Measurements from ENCODE around the gene UMODL1. TPM values are rescaled to one million over a fixed set of nuclear protein-coding genes. Genes with fewer than 3 reads are reported as not detected.
A peak's percentile ranks its signal among the peaks of the same experiment; 100 is the strongest.

UMODL1 gene, protein sequence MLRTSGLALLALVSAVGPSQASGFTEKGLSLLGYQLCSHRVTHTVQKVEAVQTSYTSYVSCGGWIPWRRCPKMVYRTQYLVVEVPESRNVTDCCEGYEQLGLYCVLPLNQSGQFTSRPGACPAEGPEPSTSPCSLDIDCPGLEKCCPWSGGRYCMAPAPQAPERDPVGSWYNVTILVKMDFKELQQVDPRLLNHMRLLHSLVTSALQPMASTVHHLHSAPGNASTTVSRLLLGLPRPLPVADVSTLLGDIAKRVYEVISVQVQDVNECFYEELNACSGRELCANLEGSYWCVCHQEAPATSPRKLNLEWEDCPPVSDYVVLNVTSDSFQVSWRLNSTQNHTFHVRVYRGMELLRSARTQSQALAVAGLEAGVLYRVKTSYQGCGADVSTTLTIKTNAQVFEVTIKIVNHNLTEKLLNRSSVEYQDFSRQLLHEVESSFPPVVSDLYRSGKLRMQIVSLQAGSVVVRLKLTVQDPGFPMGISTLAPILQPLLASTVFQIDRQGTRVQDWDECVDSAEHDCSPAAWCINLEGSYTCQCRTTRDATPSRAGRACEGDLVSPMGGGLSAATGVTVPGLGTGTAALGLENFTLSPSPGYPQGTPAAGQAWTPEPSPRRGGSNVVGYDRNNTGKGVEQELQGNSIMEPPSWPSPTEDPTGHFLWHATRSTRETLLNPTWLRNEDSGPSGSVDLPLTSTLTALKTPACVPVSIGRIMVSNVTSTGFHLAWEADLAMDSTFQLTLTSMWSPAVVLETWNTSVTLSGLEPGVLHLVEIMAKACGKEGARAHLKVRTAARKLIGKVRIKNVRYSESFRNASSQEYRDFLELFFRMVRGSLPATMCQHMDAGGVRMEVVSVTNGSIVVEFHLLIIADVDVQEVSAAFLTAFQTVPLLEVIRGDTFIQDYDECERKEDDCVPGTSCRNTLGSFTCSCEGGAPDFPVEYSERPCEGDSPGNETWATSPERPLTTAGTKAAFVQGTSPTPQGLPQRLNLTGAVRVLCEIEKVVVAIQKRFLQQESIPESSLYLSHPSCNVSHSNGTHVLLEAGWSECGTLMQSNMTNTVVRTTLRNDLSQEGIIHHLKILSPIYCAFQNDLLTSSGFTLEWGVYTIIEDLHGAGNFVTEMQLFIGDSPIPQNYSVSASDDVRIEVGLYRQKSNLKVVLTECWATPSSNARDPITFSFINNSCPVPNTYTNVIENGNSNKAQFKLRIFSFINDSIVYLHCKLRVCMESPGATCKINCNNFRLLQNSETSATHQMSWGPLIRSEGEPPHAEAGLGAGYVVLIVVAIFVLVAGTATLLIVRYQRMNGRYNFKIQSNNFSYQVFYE
- 0.67 TPM for polyA plus RNA-seq
- long read RNA-seq, donor 1, result 0 reads
- long read RNA-seq, donor 2, result 0 reads
- long read RNA-seq, donor 3, result 0 reads
- long read RNA-seq, donor 4, result 0 reads
- long read RNA-seq, donor 5, result 0 reads
- long read RNA-seq, donor 6, result 0 reads
- long read RNA-seq, donor 7, result 0 reads
- long read RNA-seq, donor 8, result 0 reads
- long read RNA-seq, donor 9, result 0 reads
- long read RNA-seq, donor 10, result 0 reads
- long read RNA-seq, donor 11, result 0 reads

- H3K9me3 ChIP-seq (ENCODE audit: control insufficient read depth, low read depth, low read length), result peaks cover 2% of the 10 kb centered on the region
- H3K4me3 ChIP-seq (ENCODE audit: low read length), result no peak within 1 kb of the TSS
- peaks cover 3% of the 10 kb centered on the region for H3K4me1 ChIP-seq (ENCODE audit: control insufficient read depth, insufficient read depth, low read length)
- no peak for DNase-seq
- no CpG with 5 or more reads among the region's 13 CpGs for WGBS (ENCODE audit: insufficient coverage, low lambda C conversion rate)
- no peak within 1 kb of the TSS for H3K27ac ChIP-seq (ENCODE audit: low read length)
- H3K27me3 ChIP-seq (ENCODE audit: control insufficient read depth, insufficient read depth, low read length), result peaks cover 2% of the 10 kb centered on the region
- H3K36me3 ChIP-seq (ENCODE audit: control insufficient read depth, insufficient read depth, low read length), result no peaks in the 10 kb centered on the region
These were observed at the start of gene UMODL1 for GRCh38 chr21:42071146-42071737. TSS of gene UMODL1 (plus strand) at chr21:42071317. CDS start at chr21:42071317, 0 bp downstream.

DNA sequence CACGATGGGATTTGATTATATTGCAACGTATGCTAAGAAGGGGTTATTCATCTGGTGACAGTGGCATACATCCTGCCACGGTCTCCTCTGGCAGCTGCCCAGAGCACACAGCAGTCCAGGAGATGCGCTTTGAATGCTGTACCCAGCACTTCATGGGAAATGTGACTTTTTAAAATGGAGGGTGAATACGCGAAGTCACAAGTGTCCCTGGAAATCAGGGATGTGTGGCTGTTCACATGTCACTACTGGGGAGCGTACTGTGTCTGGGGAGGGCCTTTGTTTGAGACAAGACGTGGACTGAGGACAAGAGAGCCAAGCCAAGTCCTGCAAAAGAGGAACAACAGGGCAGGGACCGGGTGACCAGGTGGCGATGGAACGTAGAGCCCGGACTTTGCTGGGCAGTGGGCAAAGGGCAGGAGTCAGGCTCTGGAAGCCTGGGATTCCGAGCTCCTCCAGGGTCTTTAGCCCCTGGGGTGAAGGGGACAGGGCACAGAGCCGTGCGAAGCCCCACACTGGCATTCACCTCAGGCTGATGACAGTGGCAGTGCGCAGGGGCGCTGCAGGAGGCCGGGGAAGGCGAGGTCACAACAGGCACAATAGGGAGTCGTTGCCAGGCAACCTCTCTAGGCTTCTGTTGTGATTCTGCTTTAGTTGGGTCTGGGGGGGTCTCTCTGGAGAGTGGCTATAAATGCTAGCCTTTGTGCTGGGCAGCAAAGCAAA lies 49.6 kb upstream of the UMODL1 start:
- no peaks in the 10 kb centered on the region for H3K36me3 ChIP-seq (ENCODE audit: control insufficient read depth, insufficient read depth, low read length)
- peak in 1 of 2 donors; percentile 32 for DNase-seq
- no CpG with 5 or more reads among the region's 20 CpGs for WGBS (ENCODE audit: insufficient coverage, low lambda C conversion rate)

DNA sequence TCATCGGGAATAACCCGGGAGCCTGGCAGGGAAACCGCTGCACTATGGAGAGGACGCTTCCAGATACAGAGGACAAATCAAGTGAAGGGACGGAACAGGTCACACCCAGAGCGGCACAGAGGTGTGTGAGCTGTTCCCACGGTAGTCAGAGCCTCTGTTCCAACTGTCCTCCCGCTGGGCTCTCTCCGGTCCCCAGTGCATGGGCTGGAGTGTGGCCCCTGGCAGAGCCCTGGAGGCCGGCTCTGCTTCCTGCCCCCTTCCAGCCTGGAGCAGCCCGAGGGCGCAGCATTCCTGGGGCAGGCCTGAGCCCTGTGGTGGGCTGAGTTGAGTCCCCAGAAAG lies 49.1 kb upstream of the UMODL1 start:
- no peak overlapping the region for H3K4me3 ChIP-seq (ENCODE audit: low read length)
- H3K27ac ChIP-seq (ENCODE audit: low read length), result no peak overlapping the region
- no peak for DNase-seq
- H3K27me3 ChIP-seq (ENCODE audit: control insufficient read depth, insufficient read depth, low read length), result peaks cover 9% of the 10 kb centered on the region
- peaks cover 4% of the 10 kb centered on the region for H3K4me1 ChIP-seq (ENCODE audit: control insufficient read depth, insufficient read depth, low read length)
- no CpG with 5 or more reads among the region's 12 CpGs for WGBS (ENCODE audit: insufficient coverage, low lambda C conversion rate)
- H3K36me3 ChIP-seq (ENCODE audit: control insufficient read depth, insufficient read depth, low read length), result no peaks in the 10 kb centered on the region
- peaks cover 4% of the 10 kb centered on the region for H3K9me3 ChIP-seq (ENCODE audit: control insufficient read depth, low read depth, low read length)

More for the DNA sequence above, 49.6 kb upstream of the UMODL1 start:
- no peak overlapping the region for H3K27ac ChIP-seq (ENCODE audit: low read length)
- peaks cover 4% of the 10 kb centered on the region for H3K4me1 ChIP-seq (ENCODE audit: control insufficient read depth, insufficient read depth, low read length)
- H3K9me3 ChIP-seq (ENCODE audit: control insufficient read depth, low read depth, low read length), result no peaks in the 10 kb centered on the region
- peaks cover 9% of the 10 kb centered on the region for H3K27me3 ChIP-seq (ENCODE audit: control insufficient read depth, insufficient read depth, low read length)
- no peak overlapping the region for H3K4me3 ChIP-seq (ENCODE audit: low read length)

GRCh38 chr21:42022906-42023305 lies 48.2 kb upstream of the UMODL1 start:
- Histone ChIP-seq H3K27me3 (ENCODE audit: control insufficient read depth, insufficient read depth, low read length) (peaks cover 9% of the 10 kb centered on the region), H3K4me3 (ENCODE audit: low read length) (no peak overlapping the region), H3K9me3 (ENCODE audit: control insufficient read depth, low read depth, low read length) (peaks cover 6% of the 10 kb centered on the region), H3K36me3 (ENCODE audit: control insufficient read depth, insufficient read depth, low read length) (no peaks in the 10 kb centered on the region), H3K27ac (ENCODE audit: low read length) (no peak overlapping the region), H3K4me1 (ENCODE audit: control insufficient read depth, insufficient read depth, low read length) (peaks cover 4% of the 10 kb centered on the region)
- WGBS (ENCODE audit: insufficient coverage, low lambda C conversion rate), result no CpG with 5 or more reads among the region's 11 CpGs
- no peak for DNase-seq

DNA sequence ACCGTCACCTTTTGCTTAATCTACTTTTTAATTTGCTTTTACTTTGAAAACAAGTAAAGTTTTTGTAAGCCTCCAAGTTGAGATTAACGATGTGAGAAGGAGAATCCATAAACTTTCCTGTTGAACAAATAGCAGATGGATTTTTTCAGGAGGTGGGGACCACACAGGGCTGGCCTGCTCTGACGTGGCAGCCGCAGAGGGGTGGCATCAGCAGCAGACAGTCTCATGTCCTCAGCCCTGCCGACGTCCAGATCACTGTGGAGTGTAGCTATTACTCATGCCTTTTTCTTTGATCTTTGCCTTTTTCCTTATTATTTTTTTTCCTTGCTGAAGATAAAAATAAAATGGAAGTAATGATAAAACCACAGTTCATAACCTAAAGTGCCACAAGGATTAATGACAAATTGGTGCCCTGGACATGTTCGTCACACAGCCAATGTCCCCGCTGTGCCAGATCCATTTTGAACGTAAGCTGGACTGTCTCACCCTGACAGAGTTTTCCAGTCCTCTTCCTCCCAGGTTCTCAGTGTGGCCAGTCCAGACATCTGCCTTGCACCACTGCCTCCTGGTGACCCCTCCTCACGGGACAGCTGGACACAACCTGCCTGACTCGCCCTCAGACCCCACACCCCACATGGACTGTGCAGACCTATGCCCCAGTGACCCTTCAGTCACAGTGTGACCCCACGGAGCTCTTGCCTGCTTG lies 45.6 kb upstream of the UMODL1 start:
- 69% methylated on average over 3 of the region's 12 CpGs for WGBS (ENCODE audit: insufficient coverage, low lambda C conversion rate)
- Histone ChIP-seq H3K4me3 (ENCODE audit: low read length) (no peak overlapping the region), H3K9me3 (ENCODE audit: control insufficient read depth, low read depth, low read length) (peaks cover 6% of the 10 kb centered on the region), H3K27me3 (ENCODE audit: control insufficient read depth, insufficient read depth, low read length) (peaks cover 9% of the 10 kb centered on the region), H3K36me3 (ENCODE audit: control insufficient read depth, insufficient read depth, low read length) (no peaks in the 10 kb centered on the region), H3K27ac (ENCODE audit: low read length) (no peak overlapping the region), H3K4me1 (ENCODE audit: control insufficient read depth, insufficient read depth, low read length) (peaks cover 15% of the 10 kb centered on the region)
- DNase-seq, result no peak

DNA sequence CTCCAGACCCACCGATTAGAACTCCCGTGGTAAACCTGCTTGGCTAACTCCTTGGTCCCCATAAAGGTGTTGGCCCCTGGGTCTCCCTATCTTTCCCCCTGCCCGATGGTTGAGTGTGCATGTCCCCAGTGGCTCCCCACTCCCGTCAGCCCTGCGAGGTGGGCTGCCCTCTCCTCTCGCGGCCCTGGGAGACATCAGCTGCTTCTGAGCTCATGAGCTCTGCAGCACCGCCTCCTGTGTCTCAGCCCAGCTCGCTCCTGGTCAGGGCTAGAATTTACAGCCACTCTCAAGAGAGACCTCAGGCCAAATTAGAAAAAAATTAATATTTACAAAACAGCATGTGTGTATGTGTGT lies 45.1 kb upstream of the UMODL1 start:
- H3K4me3 ChIP-seq (ENCODE audit: low read length), result no peak overlapping the region
- H3K27me3 ChIP-seq (ENCODE audit: control insufficient read depth, insufficient read depth, low read length), result peaks cover 6% of the 10 kb centered on the region
- no peak overlapping the region for H3K27ac ChIP-seq (ENCODE audit: low read length)
- H3K36me3 ChIP-seq (ENCODE audit: control insufficient read depth, insufficient read depth, low read length), result no peaks in the 10 kb centered on the region
- no CpG with 5 or more reads among the region's 9 CpGs for WGBS (ENCODE audit: insufficient coverage, low lambda C conversion rate)
- no peak for DNase-seq
- H3K4me1 ChIP-seq (ENCODE audit: control insufficient read depth, insufficient read depth, low read length), result peaks cover 15% of the 10 kb centered on the region
- peaks cover 6% of the 10 kb centered on the region for H3K9me3 ChIP-seq (ENCODE audit: control insufficient read depth, low read depth, low read length)

- H3K36me3 ChIP-seq (ENCODE audit: control insufficient read depth, insufficient read depth, low read length), result no peaks in the 10 kb centered on the region
- H3K4me3 ChIP-seq (ENCODE audit: low read length), result no peak overlapping the region
- DNase-seq, result no peak
- H3K9me3 ChIP-seq (ENCODE audit: control insufficient read depth, low read depth, low read length), result peaks cover 6% of the 10 kb centered on the region
- H3K27me3 ChIP-seq (ENCODE audit: control insufficient read depth, insufficient read depth, low read length), result no peaks in the 10 kb centered on the region
- peaks cover 15% of the 10 kb centered on the region for H3K4me1 ChIP-seq (ENCODE audit: control insufficient read depth, insufficient read depth, low read length)
- no CpG with 5 or more reads among the region's 6 CpGs for WGBS (ENCODE audit: insufficient coverage, low lambda C conversion rate)
- no peak overlapping the region for H3K27ac ChIP-seq (ENCODE audit: low read length)
These were observed 43.9 kb upstream of the UMODL1 start for GRCh38 chr21:42027085-42027821.

GRCh38 chr21:42027822-42028765 lies 43.0 kb upstream of the UMODL1 start:
- 100% methylated on average over 3 of the region's 26 CpGs for WGBS (ENCODE audit: insufficient coverage, low lambda C conversion rate)
- no peak overlapping the region for H3K27ac ChIP-seq (ENCODE audit: low read length)
- H3K9me3 ChIP-seq (ENCODE audit: control insufficient read depth, low read depth, low read length), result peaks cover 6% of the 10 kb centered on the region
- no peak overlapping the region for H3K4me3 ChIP-seq (ENCODE audit: low read length)
- no peaks in the 10 kb centered on the region for H3K27me3 ChIP-seq (ENCODE audit: control insufficient read depth, insufficient read depth, low read length)
- H3K36me3 ChIP-seq (ENCODE audit: control insufficient read depth, insufficient read depth, low read length), result no peaks in the 10 kb centered on the region
- H3K4me1 ChIP-seq (ENCODE audit: control insufficient read depth, insufficient read depth, low read length), result peaks cover 15% of the 10 kb centered on the region
- DNase-seq, result no peak

Measured in large intestine (tissue), 12 donors.